Left ventricle myocardium superior (tissue), 1 donor: ENCODE data around the gene EN1. TPM values are rescaled to one million over a fixed set of nuclear protein-coding genes. Genes with fewer than 3 reads are reported as not detected.
A peak's percentile ranks its signal among the peaks of the same experiment; 100 is the strongest.

Source experiments
- ATAC-seq: fragments of 200-7000 bp; cut with Tn5 transposase; one replicate; pipeline ENCODE4 v1.9.1; 2020; ENCODE audit warnings: mild to moderate bottlenecking, moderate library complexity
- DNase-seq: peaks from one replicate; pipeline ENCODE4 v3.0.0-alpha.2; 2020
- intact Hi-C: fragments of 100-400 bp; cut with micrococcal nuclease; formaldehyde crosslinking; loops from one replicate; pipeline ENCODE4 v1.11.0; 2022
- long read RNA-seq: library from polyadenylated mRNA; unstranded; transcript quantifications from one replicate; pipeline ENCODE4 v2.0.0, GENCODE V29; 2021
- total RNA-seq: library from RNA; stranded (reverse); fragmentation: NEBNext Ultra II Directional; extraction: Animal tissue kit (Norgen Biotek cat#: 25700); gene quantifications from one replicate; pipeline ENCODE4 v1.2.1, GENCODE V29; 2021
- donor health status: DM: no; HTN: yes; CAD: no; lungs with severe emphysema.

EN1 gene
- total RNA-seq: not detected
- long read RNA-seq: 0 reads

- no peak for DNase-seq
- ATAC-seq: no peak
- intact Hi-C loops: no loop called here
These were observed at the start of gene EN1 for GRCh38 chr2:118846953-118847761. EN1 (minus strand) TSS chr2:118847648; CDS start chr2:118847167, 481 bp downstream.

DNA sequence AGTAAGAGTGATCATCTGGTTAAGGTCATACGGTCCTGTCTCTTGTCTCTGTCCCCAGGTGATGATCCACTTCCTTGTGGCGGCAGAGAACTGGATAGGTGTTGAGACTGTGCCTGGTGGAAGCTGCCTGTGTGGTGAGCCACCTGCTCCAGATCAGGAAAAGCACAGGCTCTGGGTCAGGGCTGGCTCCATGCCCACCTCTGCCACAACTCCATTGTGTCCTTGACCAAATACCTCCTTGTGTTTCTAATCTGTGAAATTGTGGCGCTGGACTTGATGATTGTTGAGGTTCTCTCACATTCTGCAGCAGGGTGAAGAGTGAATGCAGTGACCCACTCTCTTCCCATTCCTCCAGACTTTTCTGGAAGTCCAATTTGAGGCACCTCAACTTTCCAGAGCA is 45.7 kb upstream of the EN1 start:
- ATAC-seq (no peak), DNase-seq (no peak)
- intact Hi-C loops: no loop called here

DNA sequence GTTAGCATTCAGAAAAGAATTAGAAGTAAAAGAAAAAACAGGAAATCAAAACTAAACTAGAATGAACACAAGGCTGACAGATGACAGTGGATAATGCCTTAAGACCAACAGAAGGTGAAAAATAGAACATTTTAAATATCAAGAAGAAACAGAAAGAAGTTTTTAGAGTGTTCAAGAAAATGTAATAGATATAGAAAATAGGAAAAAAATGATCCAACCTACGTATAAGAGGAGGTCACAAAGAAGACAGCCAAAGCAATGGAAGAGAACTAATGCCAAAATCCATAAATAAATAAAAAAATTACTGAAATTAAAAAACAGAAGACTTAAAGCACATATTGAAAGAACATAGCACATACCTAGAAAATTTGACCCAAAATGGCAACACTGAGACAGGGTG is 42.5 kb upstream of the EN1 start:
- intact Hi-C loops: no loop called here
- no peak for DNase-seq
- ATAC-seq: no peak

DNA sequence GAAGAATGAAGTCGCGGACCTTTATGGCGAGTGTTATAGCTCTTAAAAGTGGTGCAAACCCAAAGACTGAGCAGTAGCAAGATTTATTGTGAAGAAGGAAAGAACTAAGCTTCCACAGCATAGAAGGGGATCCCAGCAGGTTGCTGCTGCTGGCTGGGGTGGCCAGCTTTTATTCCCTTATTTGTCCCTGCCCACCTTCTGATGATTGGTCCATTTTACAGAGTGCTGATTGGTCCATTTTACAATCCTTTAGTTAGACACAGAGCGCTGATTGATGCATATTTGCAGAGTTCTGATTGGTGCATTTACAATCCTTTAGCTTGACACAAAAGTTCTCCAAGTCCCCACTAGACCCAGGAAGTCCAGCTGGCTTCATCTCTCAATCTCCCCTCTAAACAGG is 36.3 kb upstream of the EN1 start:
- DNase-seq (no peak), ATAC-seq (no peak)
- intact Hi-C loops: no loop called here

DNA sequence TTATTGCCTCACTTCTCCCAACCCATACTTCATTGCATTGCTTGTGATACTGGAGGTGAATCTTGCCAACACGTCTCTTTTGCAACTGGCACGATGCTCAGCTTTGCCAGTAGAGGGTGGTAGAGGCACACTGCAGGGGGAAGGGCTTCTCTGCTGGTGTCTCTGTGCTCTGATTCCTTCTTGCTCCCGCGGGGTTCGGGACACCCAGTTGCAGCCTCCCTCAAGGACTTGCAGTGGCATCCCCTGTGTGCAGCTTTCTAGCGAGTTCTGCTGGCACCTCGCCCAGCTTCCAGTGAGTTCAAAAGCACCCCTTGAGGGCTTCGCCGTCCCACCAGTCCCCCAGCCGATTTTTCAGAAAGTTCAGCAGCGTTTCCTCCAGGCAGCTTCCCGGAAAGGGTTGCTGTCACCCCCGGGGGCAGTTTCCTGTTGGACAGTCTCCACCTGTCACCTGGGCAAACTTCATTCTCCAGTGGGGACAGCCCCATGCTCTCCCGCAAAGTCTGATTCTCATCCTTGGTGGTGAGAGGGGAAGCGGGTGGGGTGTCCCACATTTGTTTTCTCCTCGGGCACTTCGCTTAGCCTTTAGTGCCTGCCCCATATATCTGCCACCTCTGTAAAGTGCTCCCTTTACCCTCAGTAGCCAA is 35.4 kb upstream of the EN1 start:
- peak; percentile 49 for DNase-seq
- peak; percentile 87 for ATAC-seq
- intact Hi-C loops: no loop called here

DNA sequence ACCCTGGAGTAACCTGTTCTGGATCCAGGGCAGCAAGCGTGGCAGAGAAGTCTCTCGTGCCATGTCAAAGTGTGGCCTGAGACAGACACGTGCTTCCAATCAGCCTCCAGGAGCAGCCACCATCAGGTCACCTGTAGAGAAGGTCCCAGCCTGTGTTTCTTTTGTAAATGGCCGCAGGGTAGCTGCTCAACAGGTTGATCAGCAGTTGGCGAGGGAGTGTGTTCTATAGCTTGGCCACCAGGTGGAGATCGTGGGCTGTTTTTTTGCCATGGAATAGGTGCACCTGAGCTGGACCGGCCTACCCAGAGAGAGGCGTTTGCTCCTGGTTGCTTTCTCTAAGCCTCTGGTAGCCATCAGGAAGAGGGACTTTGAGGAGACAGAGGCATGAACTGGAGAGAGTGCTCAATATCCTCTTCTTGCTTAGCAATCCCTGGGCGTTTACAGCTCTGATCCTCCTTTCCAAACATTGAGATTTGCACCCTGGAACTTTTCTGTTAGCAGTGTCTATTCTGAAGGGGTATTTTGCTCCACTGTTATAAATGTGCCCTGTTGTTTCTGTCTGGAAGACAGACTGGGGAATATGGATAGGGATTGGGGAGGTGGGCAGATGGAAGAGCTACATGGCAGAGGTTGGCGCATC is 34.2 kb upstream of the EN1 start:
- ATAC-seq: peak; percentile 91
- intact Hi-C loops: no loop called here
- no peak for DNase-seq

DNA sequence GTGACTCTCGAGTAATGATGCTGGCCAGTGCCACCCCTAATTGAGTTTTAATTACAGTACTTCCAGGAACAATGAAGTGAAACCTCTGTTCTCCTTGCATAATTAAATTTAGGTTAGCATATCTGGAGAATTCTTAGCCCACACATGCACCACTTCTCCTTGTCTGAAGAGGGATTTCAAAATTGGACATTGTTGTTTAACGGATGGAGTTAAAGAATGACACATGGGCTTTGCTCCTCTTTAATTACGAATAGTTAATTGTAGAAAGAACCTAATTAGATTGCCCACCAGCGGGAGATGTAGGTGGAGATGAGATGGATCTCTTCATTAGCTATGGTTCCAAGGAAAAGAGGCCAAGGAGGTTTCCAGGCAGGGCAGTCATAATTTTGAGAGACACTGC is 33.1 kb upstream of the EN1 start:
- DNase-seq: no peak
- intact Hi-C loops: no loop called here
- ATAC-seq: no peak

- ATAC-seq: no peak
- intact Hi-C loops: no loop called here
These were observed 31.2 kb upstream of the EN1 start for GRCh38 chr2:118878531-118879149.

DNA sequence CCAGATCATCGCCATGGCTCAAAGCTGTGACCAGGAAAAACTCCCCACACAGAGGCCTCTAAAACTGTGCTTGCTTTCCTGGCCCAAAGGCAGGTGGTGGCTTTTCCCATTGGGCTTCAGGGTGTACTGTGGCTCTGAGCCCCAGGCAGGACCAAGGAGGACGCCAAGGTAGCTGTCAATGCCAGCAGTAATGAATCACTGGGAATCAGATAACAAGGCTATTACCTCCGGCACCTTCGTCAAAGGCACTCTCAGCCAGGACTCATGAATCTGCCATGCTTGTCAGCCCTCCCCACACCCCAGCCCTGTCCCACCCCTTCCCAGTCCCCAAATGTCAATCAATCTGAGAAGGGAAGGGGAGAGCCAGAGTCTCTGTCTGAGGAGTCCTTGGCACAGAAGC is 27.9 kb upstream of the EN1 start:
- DNase-seq: no peak
- ATAC-seq: no peak
- intact Hi-C loops: no loop called here

More at GRCh38 chr2:118878531-118879149, 31.2 kb upstream of the EN1 start:
- DNase-seq: no peak

GRCh38 chr2:118874324-118874723 is 26.9 kb upstream of the EN1 start:
- ATAC-seq (no peak), DNase-seq (no peak)
- intact Hi-C loops: no loop called here

- DNase-seq (no peak), ATAC-seq (peak; percentile 74)
- intact Hi-C loops: no loop called here
These were observed 17.7 kb upstream of the EN1 start for GRCh38 chr2:118865106-118865505.

- DNase-seq (no peak), ATAC-seq (no peak)
- intact Hi-C loops: loop anchor here (5.0 kb wide), 1 partner anchor 817 kb away; no protein-coding TSS in a partner anchor
These were observed 16.8 kb upstream of the EN1 start for GRCh38 chr2:118864207-118864606.

- intact Hi-C loops: loop anchor here (5.0 kb wide), 1 partner anchor 814 kb away; no protein-coding TSS in a partner anchor
- ATAC-seq (no peak), DNase-seq (no peak)
These were observed 14.3 kb upstream of the EN1 start for GRCh38 chr2:118861731-118862130.

- no peak for ATAC-seq
These were observed 13.8 kb upstream of the EN1 start for GRCh38 chr2:118861242-118861641.

GRCh38 chr2:118860506-118860905 is 13.1 kb upstream of the EN1 start:
- no peak for DNase-seq
- ATAC-seq: no peak
- intact Hi-C loops: loop anchor here (5.0 kb wide), 1 partner anchor 813 kb away; no protein-coding TSS in a partner anchor

More at GRCh38 chr2:118861242-118861641, 13.8 kb upstream of the EN1 start:
- no peak for DNase-seq
- intact Hi-C loops: loop anchor here (5.0 kb wide), 1 partner anchor 814 kb away; no protein-coding TSS in a partner anchor

GRCh38 chr2:118859157-118859770 is 11.8 kb upstream of the EN1 start:
- intact Hi-C loops: loop anchor here (10.0 kb wide), 1 partner anchor 644 kb away; no protein-coding TSS in a partner anchor

GRCh38 chr2:118858485-118859156 is 11.2 kb upstream of the EN1 start:
- intact Hi-C loops: loop anchor here (10.0 kb wide), 1 partner anchor 644 kb away; no protein-coding TSS in a partner anchor
- DNase-seq (no peak), ATAC-seq (no peak)

More at GRCh38 chr2:118859157-118859770, 11.8 kb upstream of the EN1 start:
- no peak for ATAC-seq
- DNase-seq: no peak
